HAP-1 (cell line): Measurements from ENCODE around the gene KRT1.
"Not testable (repeated sequence)": the region's sequence is repeated elsewhere in the genome, so short reads cannot be mapped to it uniquely, and the experiment has no call there.

ENCODE experiments used
- DNase-seq, 2 experiments: peaks; one replicate each; pipeline ENCODE4 v3.0.0-alpha.2; 2016 to 2020; ENCODE audit warnings: low spot score in 2 of 2
- H3K27me3 ChIP-seq: fragments of 250-450 bp; sonication (Bioruptor Pico); 2 replicates; pipeline ENCODE4 v1.5.1; 2020; ENCODE audit warnings: low read depth, mild to moderate bottlenecking, moderate library complexity
- H3K36me3 ChIP-seq: fragments of 250-450 bp; sonication (Bioruptor Pico); replicated peaks from 2 replicates; pipeline ENCODE4 v1.5.1; 2020; ENCODE audit warnings: mild to moderate bottlenecking
- H3K4me1 ChIP-seq: fragments of 250-450 bp; sonication (Bioruptor Pico); 2 replicates; pipeline ENCODE4 v1.5.1; 2020; ENCODE audit warnings: mild to moderate bottlenecking
- H3K4me3 ChIP-seq: fragments of 250-450 bp; sonication (Bioruptor Pico); 2 replicates; pipeline ENCODE4 v1.5.1; 2020; ENCODE audit warnings: mild to moderate bottlenecking, moderate library complexity
- H3K9me3 ChIP-seq: fragments of 250-450 bp; sonication (Bioruptor Pico); 2 replicates; pipeline ENCODE4 v1.5.1; 2020; ENCODE audit warnings: mild to moderate bottlenecking, moderate library complexity
- in situ Hi-C: fragments of 300-500 bp; cut with MboI; formaldehyde crosslinking; loops from 3 replicates; pipeline ENCODE4 v1.14.3; 2020; ENCODE audit warnings: low sequenced_read_pairs, inconsistent platforms, mixed read lengths

Gene KRT1

DNA sequence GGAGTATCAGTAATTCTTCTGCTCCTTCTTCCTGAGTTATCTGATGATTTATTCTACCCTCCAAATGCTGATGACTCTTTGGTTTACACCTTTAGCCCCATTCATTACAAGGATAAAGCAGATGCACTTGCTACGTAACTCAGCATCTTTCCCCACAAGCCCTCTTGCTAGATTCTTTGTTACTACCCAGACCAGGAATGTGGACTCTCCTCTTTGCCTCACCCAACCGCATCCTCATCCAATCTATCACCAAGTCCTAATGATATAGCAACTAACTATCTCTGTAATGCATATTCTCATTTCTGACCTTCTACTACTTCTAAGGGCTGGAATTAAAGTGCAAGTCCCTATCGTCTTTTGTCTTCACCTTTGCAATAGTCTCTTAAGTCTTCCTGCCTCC lies 9.2 kb downstream of the KRT1 start:
- Histone ChIP-seq H3K4me3 (no peak overlapping the region), H3K9me3 (no peaks in the 10 kb centered on the region), H3K36me3 (no peaks in the 10 kb centered on the region), H3K27me3 (no peaks in the 10 kb centered on the region; the same call in 1 of the 2 replicates), H3K4me1 (no peaks in the 10 kb centered on the region)
- in situ Hi-C loops = loop anchor here (25.0 kb wide), 1 partner anchor 316 kb away; no protein-coding TSS in a partner anchor
- no peak for DNase-seq

DNA sequence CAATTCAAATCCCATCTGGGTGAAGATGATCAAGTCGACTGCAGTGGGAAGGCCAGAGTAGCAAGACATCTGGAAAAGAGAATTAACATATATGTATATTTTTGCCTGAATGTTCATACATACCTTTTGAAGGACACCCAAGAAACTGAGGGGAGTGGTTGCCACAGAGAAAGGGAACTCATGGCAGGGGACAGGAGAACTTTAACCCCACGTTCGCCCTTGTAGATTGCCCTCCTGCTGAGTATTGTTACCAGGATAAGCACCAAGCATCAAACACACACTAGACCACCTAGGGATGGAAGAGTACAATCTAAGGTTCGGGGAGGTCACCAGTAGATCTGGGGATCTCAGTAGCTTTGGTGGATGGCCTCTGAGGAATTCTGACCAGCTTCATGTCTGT lies 9.7 kb downstream of the KRT1 start:
- Histone ChIP-seq H3K4me3 (no peak overlapping the region), H3K36me3 (no peaks in the 10 kb centered on the region), H3K4me1 (no peaks in the 10 kb centered on the region), H3K27me3 (no peaks in the 10 kb centered on the region; the same call in 1 of the 2 replicates), H3K9me3 (no peaks in the 10 kb centered on the region)
- in situ Hi-C loops = loop anchor here (25.0 kb wide), 1 partner anchor 317 kb away; no protein-coding TSS in a partner anchor
- no peak for DNase-seq

GRCh38 chr12:52669941-52670340 lies 10.3 kb downstream of the KRT1 start:
- not testable (repeated sequence) for H3K9me3 ChIP-seq, DNase-seq, H3K4me3 ChIP-seq, H3K36me3 ChIP-seq, H3K4me1 ChIP-seq, H3K27me3 ChIP-seq
- in situ Hi-C loops = loop anchor here (25.0 kb wide), 1 partner anchor 317 kb away; no protein-coding TSS in a partner anchor

DNA sequence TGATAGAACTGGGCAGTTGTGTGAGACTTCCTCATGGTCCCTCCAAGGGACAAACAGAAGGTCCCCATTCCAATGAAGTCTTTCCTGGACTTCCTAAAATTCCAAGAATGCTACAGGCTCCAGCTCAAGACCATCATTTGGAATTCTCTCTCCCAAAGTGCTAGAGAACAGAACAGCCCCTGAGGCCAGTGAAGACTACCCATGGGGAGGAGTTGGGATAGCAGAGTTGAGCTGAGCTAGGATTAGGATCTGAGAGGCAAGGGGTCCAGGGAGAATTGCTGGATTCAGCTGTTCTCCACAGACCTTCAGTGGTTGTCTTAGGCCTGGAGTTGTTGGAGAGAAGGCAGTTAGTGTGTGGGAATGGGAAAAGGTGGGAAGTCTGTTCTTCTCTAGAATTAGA lies 10.8 kb downstream of the KRT1 start:
- Histone ChIP-seq H3K9me3 (no peaks in the 10 kb centered on the region), H3K4me3 (no peak overlapping the region), H3K4me1 (no peaks in the 10 kb centered on the region), H3K36me3 (no peaks in the 10 kb centered on the region), H3K27me3 (no peaks in the 10 kb centered on the region; the same call in 1 of the 2 replicates)
- in situ Hi-C loops = loop anchor here (25.0 kb wide), 1 partner anchor 318 kb away; no protein-coding TSS in a partner anchor
- no peak for DNase-seq

DNA sequence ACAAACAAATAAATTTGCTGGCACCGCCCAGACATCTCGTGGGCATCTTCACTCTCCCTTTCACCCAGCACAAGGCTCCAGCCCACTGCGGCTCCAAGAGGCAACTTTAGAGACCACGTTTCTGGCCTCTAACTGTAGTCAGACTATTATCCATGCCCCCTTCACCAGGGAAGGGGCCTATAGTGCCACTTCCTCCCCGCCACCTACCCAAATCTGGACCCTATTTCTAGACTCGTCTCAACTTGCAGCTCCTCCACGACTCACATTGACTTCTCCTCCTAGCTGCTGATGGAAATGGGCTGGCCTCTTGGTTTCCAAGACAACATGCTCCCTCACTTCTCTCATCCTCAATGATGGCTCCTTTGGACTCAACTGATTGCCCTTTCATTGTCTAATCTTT lies 12.3 kb downstream of the KRT1 start:
- H3K27me3 ChIP-seq = no peaks in the 10 kb centered on the region; the same call in 1 of the 2 replicates
- no peaks in the 10 kb centered on the region for H3K36me3 ChIP-seq
- H3K4me1 ChIP-seq = no peaks in the 10 kb centered on the region
- in situ Hi-C loops = loop anchor here (25.0 kb wide), 1 partner anchor 319 kb away; no protein-coding TSS in a partner anchor
- DNase-seq = no peak
- H3K9me3 ChIP-seq = no peaks in the 10 kb centered on the region
- H3K4me3 ChIP-seq = no peak overlapping the region

DNA sequence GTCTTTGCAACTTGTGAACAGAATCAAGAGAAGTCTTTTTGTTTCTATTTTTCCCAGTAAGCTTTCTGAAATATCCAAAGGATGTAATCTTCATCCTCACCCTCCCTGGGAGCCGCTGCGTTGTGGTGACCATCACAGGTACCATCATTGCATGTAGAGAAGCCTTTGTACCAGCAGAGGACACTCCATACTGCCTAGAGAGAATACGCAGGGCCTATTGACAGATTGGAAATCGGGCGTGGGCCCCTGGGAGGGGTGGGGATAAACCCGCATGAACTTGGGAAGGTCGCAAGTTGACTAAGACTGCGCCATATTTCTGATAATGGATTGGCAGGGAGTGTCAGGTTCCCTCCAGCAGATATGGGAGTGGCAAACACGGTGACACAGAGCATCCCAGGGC lies 12.7 kb downstream of the KRT1 start:
- Histone ChIP-seq H3K36me3 (no peaks in the 10 kb centered on the region), H3K4me1 (no peaks in the 10 kb centered on the region), H3K4me3 (no peak overlapping the region), H3K27me3 (no peaks in the 10 kb centered on the region; the same call in 1 of the 2 replicates), H3K9me3 (no peaks in the 10 kb centered on the region)
- in situ Hi-C loops = loop anchor here (25.0 kb wide), 1 partner anchor 320 kb away; no protein-coding TSS in a partner anchor
- no peak for DNase-seq

- Histone ChIP-seq H3K4me3 (no peak overlapping the region), H3K4me1 (no peaks in the 10 kb centered on the region), H3K36me3 (no peaks in the 10 kb centered on the region), H3K27me3 (no peaks in the 10 kb centered on the region; the same call in 1 of the 2 replicates), H3K9me3 (no peaks in the 10 kb centered on the region)
- no peak for DNase-seq
- in situ Hi-C loops = loop anchor here (25.0 kb wide), 1 partner anchor 321 kb away; no protein-coding TSS in a partner anchor
Observed at GRCh38 chr12:52666471-52666870, 13.7 kb downstream of the KRT1 start.

DNA sequence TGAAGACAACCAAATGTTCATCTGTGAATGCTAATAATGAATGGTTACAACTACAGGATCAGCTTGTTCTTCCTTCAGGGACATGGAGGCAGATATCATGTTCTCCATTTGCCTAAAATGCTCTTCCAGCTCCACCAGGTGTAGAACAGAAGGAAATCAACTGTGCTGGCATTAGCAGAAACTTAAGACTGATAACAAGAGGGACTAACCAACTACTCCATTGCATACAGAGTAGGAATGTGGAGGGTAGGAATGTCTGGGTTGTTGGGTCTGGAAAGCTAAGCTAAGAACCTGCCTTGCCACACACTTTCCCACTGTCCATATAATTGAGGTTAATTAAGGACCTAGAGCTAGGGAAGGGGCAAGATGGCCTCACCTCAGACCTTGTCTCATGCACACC lies 16.8 kb downstream of the KRT1 start:
- Histone ChIP-seq H3K4me3 (no peak overlapping the region), H3K4me1 (no peaks in the 10 kb centered on the region), H3K27me3 (no peaks in the 10 kb centered on the region; the same call in 1 of the 2 replicates), H3K36me3 (no peaks in the 10 kb centered on the region), H3K9me3 (no peaks in the 10 kb centered on the region)
- no peak for DNase-seq
- in situ Hi-C loops = loop anchor here (25.0 kb wide), 1 partner anchor 324 kb away; no protein-coding TSS in a partner anchor

DNA sequence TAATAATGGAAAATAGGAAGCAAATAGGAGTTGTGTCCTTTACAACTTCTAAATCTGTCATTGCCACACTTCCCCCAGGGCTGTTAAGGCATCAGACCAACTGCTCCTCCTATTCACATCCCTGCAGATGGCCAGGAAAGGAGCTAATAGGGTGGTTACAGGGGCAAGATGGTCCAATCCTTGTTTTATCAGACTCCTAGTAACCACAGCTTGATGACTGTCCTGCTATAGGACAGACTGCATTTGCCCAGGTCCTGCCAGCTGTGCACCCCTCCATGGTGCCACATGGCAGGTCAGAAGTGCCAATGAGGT lies 17.3 kb downstream of the KRT1 start:
- Histone ChIP-seq H3K27me3 (peaks cover 2% of the 10 kb centered on the region; the same call in 1 of the 2 replicates), H3K4me3 (no peak overlapping the region), H3K9me3 (no peaks in the 10 kb centered on the region), H3K36me3 (no peaks in the 10 kb centered on the region), H3K4me1 (no peaks in the 10 kb centered on the region)
- DNase-seq = no peak
- in situ Hi-C loops = loop anchor here (25.0 kb wide), 1 partner anchor 324 kb away; no protein-coding TSS in a partner anchor

- H3K9me3 ChIP-seq = no peaks in the 10 kb centered on the region
- no peaks in the 10 kb centered on the region for H3K4me1 ChIP-seq
- in situ Hi-C loops = loop anchor here (25.0 kb wide), 1 partner anchor 325 kb away; no protein-coding TSS in a partner anchor
- no peak for DNase-seq
- no peak overlapping the region for H3K4me3 ChIP-seq
- no peaks in the 10 kb centered on the region for H3K36me3 ChIP-seq
- peaks cover 3% of the 10 kb centered on the region; the same call in 1 of the 2 replicates for H3K27me3 ChIP-seq
Observed at GRCh38 chr12:52662093-52662917, 17.9 kb downstream of the KRT1 start.

GRCh38 chr12:52661668-52662067 lies 18.5 kb downstream of the KRT1 start:
- H3K27me3 ChIP-seq = peaks cover 3% of the 10 kb centered on the region; the same call in 1 of the 2 replicates
- in situ Hi-C loops = loop anchor here (25.0 kb wide), 1 partner anchor 326 kb away; no protein-coding TSS in a partner anchor

DNA sequence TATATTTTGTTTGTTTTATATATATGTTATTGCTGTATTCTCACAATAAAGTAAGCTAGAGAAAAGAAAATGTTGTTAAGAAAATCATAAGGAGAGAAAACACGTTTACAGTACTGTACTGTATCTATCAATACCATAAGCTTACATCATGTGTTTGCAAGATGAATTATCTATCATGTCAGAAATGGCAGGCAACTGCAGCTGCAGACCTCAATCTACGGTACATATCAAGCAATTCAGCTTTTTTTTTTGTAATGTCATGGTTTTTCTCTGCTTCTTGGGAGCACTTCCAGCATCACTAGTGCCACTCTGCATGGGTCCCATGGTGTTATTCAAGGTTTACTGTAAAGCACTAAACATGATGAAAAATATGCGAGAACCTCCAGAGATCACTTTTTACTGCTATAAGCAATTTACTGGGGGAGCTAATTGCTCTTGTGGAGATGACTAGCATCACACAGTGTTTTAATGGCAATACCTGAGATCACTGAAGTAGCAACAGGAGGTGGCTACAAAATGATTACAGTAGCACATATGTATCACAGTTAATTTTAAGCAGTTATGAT lies 19.2 kb downstream of the KRT1 start:
- H3K27me3 ChIP-seq = 0 out of 2 replicates have a peak, but pooled peaks cover 3% of the 10 kb centered on the region
- no peaks in the 10 kb centered on the region for H3K36me3 ChIP-seq
- H3K4me1 ChIP-seq = no peaks in the 10 kb centered on the region
- H3K4me3 ChIP-seq = no peak overlapping the region
- DNase-seq = no peak
- in situ Hi-C loops = loop anchor here (25.0 kb wide), 1 partner anchor 326 kb away; no protein-coding TSS in a partner anchor
- no peaks in the 10 kb centered on the region for H3K9me3 ChIP-seq

More at GRCh38 chr12:52661668-52662067, 18.5 kb downstream of the KRT1 start:
- no peak for DNase-seq
- Histone ChIP-seq H3K4me3 (no peak overlapping the region), H3K4me1 (no peaks in the 10 kb centered on the region), H3K9me3 (no peaks in the 10 kb centered on the region), H3K36me3 (no peaks in the 10 kb centered on the region)

DNA sequence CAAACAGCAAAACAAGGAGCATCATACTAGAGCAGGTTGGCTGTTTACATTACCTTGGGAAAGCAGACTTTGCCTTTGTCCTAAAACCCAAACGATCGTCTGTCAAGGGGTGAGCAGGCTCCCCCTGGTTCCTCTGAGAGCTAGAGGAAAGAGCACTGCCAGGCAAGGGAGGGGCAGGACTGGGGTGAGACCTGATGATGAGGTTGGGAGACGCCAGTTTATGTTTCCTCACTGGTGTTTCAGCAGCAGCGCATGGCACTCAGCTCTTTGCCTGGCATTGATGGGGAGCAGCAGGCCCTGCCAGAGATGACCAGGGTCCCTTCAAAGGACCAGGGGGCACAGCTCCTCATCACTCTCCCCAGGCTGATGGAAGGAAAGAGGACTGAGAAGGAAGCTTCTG lies 20.3 kb downstream of the KRT1 start:
- H3K4me3 ChIP-seq = no peak overlapping the region
- H3K27me3 ChIP-seq = 0 out of 2 replicates have a peak, but pooled peaks cover 3% of the 10 kb centered on the region
- H3K9me3 ChIP-seq = no peaks in the 10 kb centered on the region
- in situ Hi-C loops = loop anchor here (25.0 kb wide), 1 partner anchor 327 kb away; no protein-coding TSS in a partner anchor
- H3K4me1 ChIP-seq = no peaks in the 10 kb centered on the region
- DNase-seq = no peak
- H3K36me3 ChIP-seq = no peaks in the 10 kb centered on the region
